GM12891 (cell line): Measurements from ENCODE around the gene PDLIM1.

Experiments used
- PAX5 ChIP-seq: IDR thresholded peaks from 2 replicates; pipeline ENCODE4 v1.6.1; 2011; ENCODE audit warnings: low read length, moderate library complexity, mild to moderate bottlenecking; ENCODE audit not compliant: insufficient read depth, severe bottlenecking
- POLR2A ChIP-seq: IDR thresholded peaks from 2 replicates; pipeline ENCODE4 v1.6.1; 2011; ENCODE audit warnings: low read depth, low read length, control low read depth
- POLR2AphosphoS5 ChIP-seq: IDR thresholded peaks from 2 replicates; pipeline ENCODE4 v1.6.1; 2011; ENCODE audit warnings: low read depth, low read length, control low read depth
- POU2F2 ChIP-seq: IDR thresholded peaks from 2 replicates; pipeline ENCODE4 v1.6.1; 2011; ENCODE audit warnings: low read depth, mild to moderate bottlenecking, control low read depth, low read length, moderate library complexity
- SPI1 ChIP-seq: IDR thresholded peaks from 2 replicates; pipeline ENCODE4 v1.6.1; 2011; ENCODE audit warnings: low read depth, low read length, control low read depth

DNA sequence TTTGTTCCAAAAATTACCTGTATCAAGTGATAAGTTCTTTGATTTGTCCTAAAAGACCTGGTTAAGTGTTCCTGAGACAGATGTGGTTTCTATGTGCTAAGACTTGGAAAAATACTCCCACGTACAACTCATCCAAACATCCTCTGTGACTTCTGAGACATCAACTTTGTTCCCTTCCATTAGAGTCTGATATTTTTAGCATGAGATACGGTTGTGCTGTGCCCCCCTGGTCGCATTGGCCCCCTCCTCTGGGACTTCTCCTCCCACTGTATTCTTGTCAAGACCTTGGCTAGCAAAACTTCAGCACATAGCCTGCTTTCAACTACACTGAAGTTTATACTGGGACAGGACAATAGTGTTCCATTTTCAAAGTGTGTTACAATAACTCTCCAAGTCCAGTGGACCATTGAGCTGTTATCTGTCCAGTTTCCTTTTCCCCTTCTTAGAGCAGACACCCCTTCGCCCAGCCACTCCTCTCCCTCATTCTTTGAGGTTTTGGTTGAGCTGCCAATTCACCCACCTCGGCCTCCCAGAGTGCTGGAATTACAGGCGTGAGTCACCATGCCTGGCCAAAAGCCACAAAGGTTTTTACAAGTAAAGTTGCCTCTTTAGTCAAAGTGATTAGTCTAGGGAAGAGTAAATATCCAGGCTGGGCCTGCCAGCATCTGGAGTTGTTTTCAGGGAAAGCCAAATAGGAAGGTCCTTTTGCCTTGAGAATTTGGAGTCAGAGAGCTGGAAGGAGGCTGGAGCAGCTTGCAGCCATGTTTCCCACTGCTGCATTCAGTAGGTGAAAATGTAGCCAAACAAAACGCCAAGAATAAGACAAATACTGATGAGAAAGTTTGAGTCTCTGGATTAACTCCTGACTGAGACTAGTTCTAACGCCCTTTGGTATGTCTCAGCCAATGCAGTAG is 17.8 kb upstream of the PDLIM1 start:
- TF ChIP-seq POLR2AphosphoS5 (no peak), PAX5 (no peak), SPI1 (no peak), POLR2A (no peak), POU2F2 (no peak)
